GM12878 (cell line): ENCODE measurements around the gene MSH2. TPM values are rescaled to one million over a fixed set of nuclear protein-coding genes. Genes with fewer than 3 reads are reported as not detected.
"Not testable (repeated sequence)": the region's sequence is repeated elsewhere in the genome, so short reads cannot be mapped to it uniquely, and the experiment has no call there.

ENCODE experiments used
- ATAC-seq: fragments of 200-7000 bp; cut with Tn5 transposase; 3 replicates; pipeline ENCODE4 v1.9.1; 2020; ENCODE audit warnings: mild to moderate bottlenecking, moderate library complexity
- BruUV-seq: library from RNA; stranded (reverse); fragments of 400-500 nt; replicated peaks from 2 replicates; lab custom pipeline; 2021; lab: Mats Ljungman, UMichigan
- CTCF ChIA-PET: fragments of 300-600 bp; sonication (Branson Sonifier 250); formaldehyde crosslinking; extraction: SDS; loops from one replicate; lab custom pipeline; 2021; ENCODE audit warnings: inconsistent platforms; lab: Yijun Ruan, JAX
- POLR2A ChIA-PET: fragments of 350-600 bp; formaldehyde crosslinking; extraction: SDS; loops from one replicate; lab custom pipeline; 2021; ENCODE audit warnings: inconsistent platforms; lab: Charles Lee
- RAD21 ChIA-PET: fragments of 300-600 bp; sonication (Branson Sonifier 250); formaldehyde crosslinking; loops from one replicate; lab custom pipeline; 2023; ENCODE audit warnings: antibody characterized with exemption; ENCODE audit not compliant: unreplicated experiment; lab: Charles Lee
- SMC1A ChIA-PET: fragments of 300-600 bp; sonication (Branson Sonifier 250); formaldehyde crosslinking; loops from one replicate; lab custom pipeline; 2023; ENCODE audit not compliant: unreplicated experiment, uncharacterized antibody; lab: Charles Lee
- DNase-seq: peaks from one replicate; pipeline ENCODE4 v3.0.0-alpha.2; 2011; ENCODE audit warnings: low read depth, low spot score
- FAIRE-seq: peaks from 3 replicates; lab custom pipeline; 2011; peaks lifted over from hg19 to GRCh38; lab: Jason Lieb, UNC
- H2AFZ ChIP-seq: 2 replicates; pipeline ENCODE4 v1.6.0; 2011; ENCODE audit warnings: low read depth, low read length, control low read depth; ENCODE audit not compliant: control insufficient read depth
- H3K27ac ChIP-seq: 2 replicates; pipeline ENCODE4 v1.5.1; 2011; ENCODE audit warnings: control low read depth; ENCODE audit not compliant: control insufficient read depth, insufficient read depth
- H3K27me3 ChIP-seq, 2 experiments: replicated peaks in 1 of 2; 2 replicates each; pipeline versions ENCODE4 v1.6.0 to v1.6.1; 2011; ENCODE audit warnings: low read length in 1 of 2; ENCODE audit not compliant: control insufficient read depth in 2 of 2, insufficient read depth in 2 of 2
- H3K36me3 ChIP-seq, 2 experiments: 2 replicates each; pipeline ENCODE4 v1.5.1; 2011; ENCODE audit warnings: low read length in 1 of 2; ENCODE audit not compliant: control insufficient read depth in 2 of 2, insufficient read depth in 2 of 2
- H3K4me1 ChIP-seq: 2 replicates; pipeline ENCODE4 v1.6.1; 2011; ENCODE audit warnings: mild to moderate bottlenecking, low read length, moderate library complexity, mixed read lengths; ENCODE audit not compliant: control insufficient read depth, insufficient read depth
- H3K4me2 ChIP-seq: 2 replicates; pipeline ENCODE4 v1.6.0; 2011; ENCODE audit warnings: control low read depth; ENCODE audit not compliant: control insufficient read depth, insufficient read depth
- H3K4me3 ChIP-seq: fragments of 200-600 bp; sonication (generic); 2 replicates; pipeline ENCODE4 v1.5.1; 2016
- H3K79me2 ChIP-seq: 2 replicates; pipeline ENCODE4 v1.6.0; 2011; ENCODE audit warnings: low read length; ENCODE audit not compliant: control insufficient read depth, insufficient read depth
- H3K9ac ChIP-seq: 2 replicates; pipeline ENCODE4 v1.8.0; 2011; ENCODE audit warnings: low read length, control low read depth, mixed read lengths; ENCODE audit not compliant: control insufficient read depth, insufficient read depth
- H3K9me3 ChIP-seq: replicated peaks from 3 replicates; pipeline ENCODE4 v1.5.1; 2011; ENCODE audit warnings: mild to moderate bottlenecking, low read length; ENCODE audit not compliant: control insufficient read depth, insufficient read depth
- H4K20me1 ChIP-seq: 2 replicates; pipeline ENCODE4 v1.6.0; 2011; ENCODE audit not compliant: control insufficient read depth, insufficient read depth
- ASH2L ChIP-seq: fragments of 300-600, 200-600 bp; sonication (generic); IDR thresholded peaks from 2 replicates; pipeline ENCODE4 v1.6.1; 2017; ENCODE audit warnings: low read depth, mild to moderate bottlenecking, borderline replicate concordance
- EP300 ChIP-seq, 2 experiments: fragments of 150-350 bp in 1 of 2; IDR thresholded peaks; 2 replicates each; pipeline ENCODE4 v1.6.1; 2011 to 2012; ENCODE audit warnings: low read depth in 2 of 2, low read length in 2 of 2, borderline replicate concordance in 1 of 2, improper control_type of control experiment in 1 of 2, inconsistent platforms in 1 of 2; ENCODE audit not compliant: control insufficient read depth in 1 of 2
- SUPT20H ChIP-seq: IDR thresholded peaks from 2 replicates; pipeline ENCODE4 v1.6.1; 2011; ENCODE audit warnings: low read depth, mild to moderate bottlenecking, low read length, moderate library complexity, borderline replicate concordance; ENCODE audit not compliant: control insufficient read depth
- WGBS: methylation state at CpG from one replicate; pipeline ENCODE4 v1.1.6; 2016; ENCODE audit warnings: low lambda C conversion rate; ENCODE audit not compliant: insufficient replicate concordance, insufficient coverage; ENCODE audit errors: missing lambda C conversion rate; 5-methylcytosine and 5-hydroxymethylcytosine counted together
- in situ Hi-C: fragments of 300-500 bp; cut with MboI; formaldehyde crosslinking; loops from 9 replicates; pipeline ENCODE4 v1.14.3; 2018; ENCODE audit warnings: mixed read lengths
- intact Hi-C: fragments of 100-400 bp; cut with micrococcal nuclease; formaldehyde crosslinking; loops from one replicate; pipeline ENCODE4 v1.14.2; 2022; ENCODE audit not compliant: unreplicated experiment
- polyA plus RNA-seq, 11 experiments: library from polyadenylated mRNA; depleted of rRNA in 4 of 11; unstranded in 6 of 11; stranded (reverse) in 5 of 11; fragments of >200 nt; fragmentation: Nextera tagmentation in 4 of 11; fragmentation: Illumina TruSeq in 1 of 11; extraction: Ambion mirVana in 4 of 11; extraction: Trizol in 1 of 11; gene quantifications; 1 replicate in 1 of 11; 2 replicates in 10 of 11; pipeline versions ENCODE4 v1.2.1 to v1.2.3, GENCODE V29; 2011 to 2016; ENCODE audit warnings: inconsistent platforms in 2 of 11, missing spikeins in 2 of 11, low read depth in 1 of 11
- total RNA-seq, 4 experiments: library from RNA; depleted of rRNA in 3 of 4; stranded (reverse); fragments of >200 nt in 3 of 4; fragmentation: Illumina TruSeq in 1 of 4; extraction: Trizol in 1 of 4; gene quantifications; 2 replicates each; pipeline versions ENCODE4 v1.2.1 to v1.2.3, GENCODE V29; 2013 to 2021

MSH2 gene
- total and polyA plus RNA-seq, 10 of the 15 experiments (the other 5 are each of a cell fraction or from before 2014, with no cell fraction given): 24.3 to 94.4 (median 55.5) TPM

DNA sequence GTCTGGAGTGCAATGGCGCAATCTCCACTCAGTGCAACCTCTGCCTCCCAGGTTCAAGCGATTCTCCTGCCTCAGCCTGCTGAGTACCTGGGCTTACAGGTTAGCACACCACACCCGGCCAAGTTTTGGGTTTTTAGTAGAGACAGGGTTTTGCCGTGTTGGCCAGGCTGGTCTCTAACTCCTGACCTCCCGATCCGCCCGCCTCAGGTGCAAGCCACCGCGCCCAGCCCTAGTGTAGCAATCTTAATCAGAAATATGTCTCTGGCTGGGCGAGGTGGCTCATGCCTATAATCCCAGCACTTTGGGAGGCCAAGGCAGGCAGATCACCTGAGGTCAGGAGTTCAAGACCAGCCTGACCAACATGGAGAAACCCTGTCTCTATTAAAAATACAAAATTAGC is 17.7 kb downstream of the MSH2 start:
- CTCF ChIA-PET, H3K79me2 ChIP-seq, DNase-seq, H3K4me1 ChIP-seq, H3K27ac ChIP-seq, ATAC-seq, BruUV-seq, H2AFZ ChIP-seq, H4K20me1 ChIP-seq, POLR2A ChIA-PET, FAIRE-seq, H3K9me3 ChIP-seq, H3K27me3 ChIP-seq, intact Hi-C loops, RAD21 ChIA-PET, H3K36me3 ChIP-seq, H3K4me3 ChIP-seq, SMC1A ChIA-PET, H3K4me2 ChIP-seq, in situ Hi-C loops, H3K9ac ChIP-seq: not testable (repeated sequence)
- WGBS: 99% methylated on average over 10 of the region's 10 CpGs

DNA sequence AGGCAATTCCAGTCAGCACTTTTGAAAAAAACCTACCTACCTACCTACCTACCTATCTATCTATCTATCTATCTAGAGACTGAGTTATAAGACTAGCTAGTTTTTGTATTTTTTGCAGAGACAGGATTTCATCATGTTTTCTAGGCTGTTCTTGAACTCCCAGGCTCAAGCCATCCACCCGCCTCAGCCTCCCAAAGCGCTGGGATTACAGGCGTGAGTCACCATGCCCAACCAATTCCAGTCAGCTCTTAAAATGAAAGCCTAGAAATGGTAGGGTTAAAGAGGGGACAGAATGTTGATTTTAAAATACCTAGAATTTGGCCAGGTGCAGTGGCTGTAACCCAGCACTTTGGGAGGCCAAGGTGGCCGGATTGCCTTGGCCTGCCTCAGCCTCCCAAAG is 19.1 kb downstream of the MSH2 start:
- ChIA-PET CTCF (interaction anchor here (0.5 to 1.6 kb wide), 6 partner anchors 10 to 359 kb away, joined by 3 to 6 read pairs (median 3); no protein-coding TSS in a partner anchor), RAD21 (no interaction called here), SMC1A (no interaction called here), POLR2A (interaction anchor here (0.8 to 0.9 kb wide), 2 partner anchors 15 to 18 kb away, joined by 3 to 4 read pairs; no protein-coding TSS in a partner anchor)
- TF ChIP-seq EP300 (IDR thresholded peaks at IDR 0.05; ENCODE audit: borderline replicate concordance in 1 of 2, control insufficient read depth in 1 of 2, low read depth in 2 of 2, low read length in 2 of 2) (no peak), ASH2L (no peak), SUPT20H (no peak)
- H3K4me2 ChIP-seq: no peak overlapping the region
- no peaks in the 10 kb centered on the region for H3K9me3 ChIP-seq
- no peaks in the 10 kb centered on the region for H3K79me2 ChIP-seq
- no peaks in the 10 kb centered on the region for H4K20me1 ChIP-seq
- intact Hi-C loops (no loop called here), in situ Hi-C loops (no loop called here)
- no peaks in the 10 kb centered on the region for H3K27me3 ChIP-seq
- FAIRE-seq (no peak), DNase-seq (no peak), ATAC-seq (no peak)
- H3K9ac ChIP-seq: no peak overlapping the region
- H2AFZ ChIP-seq: no peak overlapping the region
- 100% methylated on average over 4 of the region's 4 CpGs for WGBS
- peaks cover 3 to 6% of the 10 kb centered on the region in 2 experiments; a peak in 3 of 4 replicates for H3K36me3 ChIP-seq
- no peaks in the 10 kb centered on the region for H3K4me1 ChIP-seq
- no TSS peak for BruUV-seq
- no peak overlapping the region for H3K27ac ChIP-seq
- H3K4me3 ChIP-seq: no peak overlapping the region
